OCI-LY1 (cell line): ENCODE data around the gene HLCS.

Experiments used
- CTCF ChIP-seq: fragments of 200-600 bp; sonication (generic), shearing (Covaris generic); IDR thresholded peaks from 2 replicates; pipeline ENCODE4 v1.5.1; 2017; ENCODE audit warnings: mild to moderate bottlenecking, antibody characterized with exemption, low read length, moderate library complexity, mixed read lengths
- EZH2 ChIP-seq: fragments of 200-600 bp; sonication (generic), shearing (Covaris generic); IDR thresholded peaks from 2 replicates; pipeline ENCODE4 v1.8.0; 2017; ENCODE audit warnings: borderline replicate concordance, mixed run types, mild to moderate bottlenecking, antibody characterized with exemption, low read length, moderate library complexity, mixed read lengths

- TF ChIP-seq CTCF (no peak), EZH2 (no peak)
Measured at GRCh38 chr21:36773995-36774394, 192.5 kb downstream of the HLCS start.
